Sigmoid colon (tissue), 4 donors: ENCODE results near the gene MINK1.

Experiments used
- POLR2AphosphoS5 ChIP-seq, 4 donors: sonication (generic); formaldehyde crosslinking; IDR thresholded peaks; one replicate each; pipeline ENCODE4 v1.6.1; 2017; ENCODE audit warnings: antibody characterized with exemption in 4 of 4
- TF ChIP-seq, protein P1 (sequence below), 4 experiments: fragments of 450-650 bp in 3 of 4; fragments of 200-600 bp in 1 of 4; IDR thresholded peaks; one replicate each; pipeline ENCODE4 v1.5.1; 2016 to 2019; ENCODE audit warnings: antibody characterized with exemption in 4 of 4, mild to moderate bottlenecking in 3 of 4, moderate library complexity in 2 of 4

DNA sequence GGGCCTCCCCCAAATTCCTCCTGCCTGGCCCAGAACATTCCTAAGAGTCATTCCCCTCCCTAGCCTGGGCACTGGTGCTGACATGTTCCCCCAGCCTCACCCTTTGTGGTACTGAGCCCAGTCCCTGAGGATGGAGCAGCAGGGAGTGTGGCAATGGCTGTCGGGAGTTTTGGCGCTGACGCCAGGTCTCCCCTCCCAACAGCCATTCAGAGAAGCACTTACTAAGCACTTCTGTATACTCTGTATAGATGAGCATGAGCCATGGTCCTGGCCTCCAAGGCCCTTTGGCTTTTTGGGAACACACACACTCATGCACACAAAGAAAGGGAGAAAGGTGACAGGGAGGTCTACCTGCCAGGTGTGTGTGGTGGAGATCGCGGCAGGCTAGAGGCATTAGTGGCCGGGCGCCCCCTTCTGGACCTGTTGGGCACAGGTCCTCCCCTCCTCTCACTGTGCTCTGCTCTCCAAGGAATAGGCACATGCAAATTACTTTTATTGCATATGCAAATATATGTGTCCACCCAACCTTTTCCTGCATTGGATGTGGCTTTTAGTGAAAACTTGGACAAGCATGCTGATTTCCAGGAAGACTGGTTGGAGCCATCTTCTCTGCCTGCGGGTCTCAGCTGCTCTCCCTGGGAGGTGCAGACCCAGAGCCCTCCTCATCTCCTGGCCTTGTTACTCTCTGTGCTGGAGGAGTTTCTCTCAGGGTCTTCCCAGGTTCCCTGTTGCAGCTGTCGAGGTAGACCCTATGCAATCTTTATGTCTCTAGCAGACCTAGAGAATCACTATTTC, 48.8 kb downstream of the MINK1 start:
- no peak for TF ChIP-seq POLR2AphosphoS5 (IDR thresholded peaks at IDR 0.05)
- TF ChIP-seq, protein P1, sequence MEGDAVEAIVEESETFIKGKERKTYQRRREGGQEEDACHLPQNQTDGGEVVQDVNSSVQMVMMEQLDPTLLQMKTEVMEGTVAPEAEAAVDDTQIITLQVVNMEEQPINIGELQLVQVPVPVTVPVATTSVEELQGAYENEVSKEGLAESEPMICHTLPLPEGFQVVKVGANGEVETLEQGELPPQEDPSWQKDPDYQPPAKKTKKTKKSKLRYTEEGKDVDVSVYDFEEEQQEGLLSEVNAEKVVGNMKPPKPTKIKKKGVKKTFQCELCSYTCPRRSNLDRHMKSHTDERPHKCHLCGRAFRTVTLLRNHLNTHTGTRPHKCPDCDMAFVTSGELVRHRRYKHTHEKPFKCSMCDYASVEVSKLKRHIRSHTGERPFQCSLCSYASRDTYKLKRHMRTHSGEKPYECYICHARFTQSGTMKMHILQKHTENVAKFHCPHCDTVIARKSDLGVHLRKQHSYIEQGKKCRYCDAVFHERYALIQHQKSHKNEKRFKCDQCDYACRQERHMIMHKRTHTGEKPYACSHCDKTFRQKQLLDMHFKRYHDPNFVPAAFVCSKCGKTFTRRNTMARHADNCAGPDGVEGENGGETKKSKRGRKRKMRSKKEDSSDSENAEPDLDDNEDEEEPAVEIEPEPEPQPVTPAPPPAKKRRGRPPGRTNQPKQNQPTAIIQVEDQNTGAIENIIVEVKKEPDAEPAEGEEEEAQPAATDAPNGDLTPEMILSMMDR (IDR thresholded peaks at IDR 0.05) = peak; percentile 34 to 67 (median 56)
